Left ventricle myocardium inferior (tissue), 1 donor: ENCODE results near the gene ENTPD2. TPM values are rescaled to one million over a fixed set of nuclear protein-coding genes. Genes with fewer than 3 reads are reported as not detected.

ENCODE experiments used
- DNase-seq: peaks from one replicate; pipeline ENCODE4 v3.0.0-alpha.2; 2020
- H3K27ac ChIP-seq: fragments of 200-600 bp; replicated peaks from 2 replicates; pipeline ENCODE4 v1.8.0; 2021
- H3K27me3 ChIP-seq: fragments of 200-600 bp; 2 replicates; pipeline ENCODE4 v1.8.0; 2021; ENCODE audit warnings: low read depth
- H3K36me3 ChIP-seq: fragments of 200-600 bp; 2 replicates; pipeline ENCODE4 v1.8.0; 2021
- H3K4me1 ChIP-seq: fragments of 200-600 bp; 2 replicates; pipeline ENCODE4 v1.8.0; 2021
- H3K4me3 ChIP-seq: fragments of 200-600 bp; 2 replicates; pipeline ENCODE4 v1.8.0; 2021; ENCODE audit warnings: mild to moderate bottlenecking, moderate library complexity
- H3K9me3 ChIP-seq: fragments of 200-600 bp; replicated peaks from 2 replicates; pipeline ENCODE4 v1.8.0; 2021
- intact Hi-C: fragments of 100-400 bp; cut with micrococcal nuclease; formaldehyde crosslinking; loops from one replicate; pipeline ENCODE4 v1.11.0; 2022
- total RNA-seq: library from RNA; stranded (reverse); fragmentation: NEBNext Ultra II Directional; extraction: Animal tissue kit (Norgen Biotek cat#: 25700); gene quantifications from one replicate; pipeline ENCODE4 v1.2.1, GENCODE V29; 2021
- TF ChIP-seq, protein P1 (sequence below): fragments of 200-600 bp; IDR thresholded peaks from 2 replicates; pipeline ENCODE4 v1.8.0; 2021; ENCODE audit warnings: antibody characterized with exemption, mild to moderate bottlenecking, borderline replicate concordance
- donor health status: DM: no; HTN: yes; CAD: no; lungs with severe emphysema.

The ENTPD2 gene
- total RNA-seq, 1 donor from 2014 or later, result 1.5 TPM

DNA sequence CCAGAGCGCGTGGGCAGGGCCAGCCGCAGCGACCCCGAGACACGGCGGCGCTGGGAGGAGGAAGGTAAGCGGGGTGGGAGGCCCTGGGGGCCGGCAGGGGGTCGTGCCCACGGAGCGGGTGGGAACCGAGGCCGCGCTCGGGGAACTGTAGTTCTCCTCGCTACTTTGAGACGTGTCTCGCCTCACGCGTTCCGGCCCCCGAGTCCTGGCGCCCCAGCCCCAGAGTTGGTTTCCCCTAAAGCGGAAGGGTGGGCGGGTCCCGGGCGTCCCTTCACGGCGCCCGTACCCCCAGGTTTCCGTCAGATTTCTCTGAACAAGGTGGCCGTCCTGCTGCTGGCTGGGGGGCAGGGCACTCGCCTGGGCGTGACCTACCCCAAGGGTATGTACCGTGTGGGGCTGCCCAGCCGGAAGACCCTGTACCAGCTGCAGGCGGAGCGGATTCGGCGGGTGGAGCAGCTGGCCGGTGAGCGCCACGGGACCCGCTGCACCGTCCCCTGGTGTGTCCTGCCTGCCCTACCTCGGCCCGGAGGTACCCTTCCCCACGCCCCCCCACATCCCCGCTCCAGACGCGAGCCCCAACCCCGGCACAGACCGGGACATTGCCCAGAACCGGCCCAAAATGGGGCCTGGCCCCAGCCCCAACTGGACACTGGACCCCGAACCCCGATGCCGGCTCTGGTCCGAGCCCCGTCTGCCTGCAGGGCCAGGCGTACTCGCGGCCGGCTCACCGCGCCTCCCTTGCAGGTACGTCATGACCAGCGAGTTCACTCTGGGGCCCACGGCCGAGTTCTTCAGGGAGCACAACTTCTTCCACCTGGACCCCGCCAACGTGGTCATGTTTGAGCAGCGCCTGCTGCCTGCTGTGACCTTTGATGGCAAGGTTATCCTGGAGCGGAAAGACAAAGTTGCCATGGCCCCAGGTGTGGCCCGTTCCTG lies 24.2 kb upstream of the ENTPD2 start:
- H3K27me3 ChIP-seq, result no peaks in the 10 kb centered on the region
- peak overlapping the region; percentile 68 for H3K27ac ChIP-seq
- TF ChIP-seq, protein P1, sequence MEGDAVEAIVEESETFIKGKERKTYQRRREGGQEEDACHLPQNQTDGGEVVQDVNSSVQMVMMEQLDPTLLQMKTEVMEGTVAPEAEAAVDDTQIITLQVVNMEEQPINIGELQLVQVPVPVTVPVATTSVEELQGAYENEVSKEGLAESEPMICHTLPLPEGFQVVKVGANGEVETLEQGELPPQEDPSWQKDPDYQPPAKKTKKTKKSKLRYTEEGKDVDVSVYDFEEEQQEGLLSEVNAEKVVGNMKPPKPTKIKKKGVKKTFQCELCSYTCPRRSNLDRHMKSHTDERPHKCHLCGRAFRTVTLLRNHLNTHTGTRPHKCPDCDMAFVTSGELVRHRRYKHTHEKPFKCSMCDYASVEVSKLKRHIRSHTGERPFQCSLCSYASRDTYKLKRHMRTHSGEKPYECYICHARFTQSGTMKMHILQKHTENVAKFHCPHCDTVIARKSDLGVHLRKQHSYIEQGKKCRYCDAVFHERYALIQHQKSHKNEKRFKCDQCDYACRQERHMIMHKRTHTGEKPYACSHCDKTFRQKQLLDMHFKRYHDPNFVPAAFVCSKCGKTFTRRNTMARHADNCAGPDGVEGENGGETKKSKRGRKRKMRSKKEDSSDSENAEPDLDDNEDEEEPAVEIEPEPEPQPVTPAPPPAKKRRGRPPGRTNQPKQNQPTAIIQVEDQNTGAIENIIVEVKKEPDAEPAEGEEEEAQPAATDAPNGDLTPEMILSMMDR, result no peak
- intact Hi-C loops, result no loop called here
- H3K36me3 ChIP-seq, result peaks cover 46% of the 10 kb centered on the region
- H3K4me3 ChIP-seq, result peak overlapping the region; percentile 85
- H3K4me1 ChIP-seq, result peaks cover 19% of the 10 kb centered on the region
- H3K9me3 ChIP-seq, result no peaks in the 10 kb centered on the region
- no peak for DNase-seq

- intact Hi-C loops, result no loop called here
- Histone ChIP-seq H3K4me3 (peak within 1 kb of the TSS; percentile 85), H3K27ac (peak within 1 kb of the TSS; percentile 68), H3K9me3 (no peaks in the 10 kb centered on the region), H3K27me3 (no peaks in the 10 kb centered on the region), H3K36me3 (peaks cover 39% of the 10 kb centered on the region), H3K4me1 (peaks cover 19% of the 10 kb centered on the region)
- TF ChIP-seq, protein P1, result no peak
- DNase-seq, result peak; percentile 85
Measured at GRCh38 chr9:137077010-137077747, 23.3 kb upstream of the ENTPD2 start, which contains the start of gene UAP1L1. TSS of gene UAP1L1 (plus strand) at chr9:137077517. CDS start at chr9:137077533, 16 bp downstream.

GRCh38 chr9:137076636-137077009 lies 22.8 kb upstream of the ENTPD2 start:
- TF ChIP-seq, protein P1, result no peak
- no peaks in the 10 kb centered on the region for H3K27me3 ChIP-seq
- H3K27ac ChIP-seq, result peak overlapping the region; percentile 68
- peaks cover 19% of the 10 kb centered on the region for H3K4me1 ChIP-seq
- H3K36me3 ChIP-seq, result peaks cover 34% of the 10 kb centered on the region
- DNase-seq, result no peak
- peak overlapping the region; percentile 85 for H3K4me3 ChIP-seq
- no peaks in the 10 kb centered on the region for H3K9me3 ChIP-seq
- intact Hi-C loops, result no loop called here

DNA sequence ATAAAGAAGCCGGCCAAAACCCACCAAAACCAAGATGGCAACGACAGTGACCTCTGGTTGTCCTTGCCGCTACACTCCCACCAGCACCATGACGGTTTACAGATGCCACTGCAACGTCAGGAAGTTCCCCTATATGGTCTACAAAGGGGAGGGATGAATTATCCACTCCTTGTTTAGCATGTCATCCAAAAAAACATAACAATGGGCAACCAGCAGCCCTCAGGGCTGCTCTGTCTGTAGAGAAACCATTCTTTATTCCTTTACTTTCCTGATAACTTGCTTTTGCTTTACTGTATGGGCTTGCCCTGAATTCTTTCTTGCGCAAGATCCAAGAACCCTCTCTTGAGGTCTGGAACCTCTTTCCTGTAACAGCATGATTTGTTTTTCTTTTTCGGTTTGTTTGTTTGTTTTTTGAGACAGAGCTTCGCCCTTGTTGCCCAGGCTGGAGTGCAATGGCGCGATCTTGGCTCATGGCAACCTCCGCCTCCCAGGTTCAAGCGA lies 21.5 kb upstream of the ENTPD2 start:
- intact Hi-C loops, result no loop called here
- TF ChIP-seq, protein P1, result no peak
- H3K9me3 ChIP-seq, result no peaks in the 10 kb centered on the region
- DNase-seq, result no peak
- H3K4me3 ChIP-seq, result no peak overlapping the region
- no peak overlapping the region for H3K27ac ChIP-seq
- H3K27me3 ChIP-seq, result no peaks in the 10 kb centered on the region
- H3K36me3 ChIP-seq, result peaks cover 21% of the 10 kb centered on the region
- H3K4me1 ChIP-seq, result peaks cover 30% of the 10 kb centered on the region

DNA sequence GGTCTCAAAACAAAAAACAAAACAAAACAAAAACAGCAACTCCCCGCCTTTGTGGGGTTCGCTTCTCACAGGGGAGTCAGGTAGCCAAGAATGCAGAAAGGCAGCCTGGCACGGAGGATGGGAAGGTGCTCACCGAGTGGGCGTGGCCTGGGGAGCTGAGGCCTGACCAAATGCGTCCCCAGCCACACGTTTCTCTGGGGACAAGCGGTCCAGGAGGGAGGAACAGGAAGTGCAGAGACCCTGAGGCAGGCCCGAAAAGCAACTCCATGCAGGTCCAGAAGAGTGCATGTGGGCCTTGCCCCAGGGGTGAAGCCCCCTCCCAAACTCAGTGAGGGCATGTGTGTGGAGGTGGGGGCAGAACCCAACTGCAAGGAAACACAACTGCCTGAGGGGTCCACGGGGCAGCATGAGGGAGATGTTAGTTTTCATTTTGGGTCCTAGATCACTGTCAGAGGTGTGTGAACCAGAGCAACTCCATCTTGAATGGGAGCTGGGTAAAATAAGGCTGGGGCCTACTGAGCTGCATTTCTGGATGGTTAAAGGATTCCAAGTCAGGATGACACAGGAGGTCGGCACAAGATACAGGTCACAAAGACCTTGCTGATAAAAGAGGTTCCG lies 20.9 kb upstream of the ENTPD2 start:
- Histone ChIP-seq H3K36me3 (peaks cover 15% of the 10 kb centered on the region), H3K4me1 (peaks cover 36% of the 10 kb centered on the region), H3K27me3 (peaks cover under 1% of the 10 kb centered on the region), H3K27ac (no peak overlapping the region), H3K9me3 (no peaks in the 10 kb centered on the region), H3K4me3 (no peak overlapping the region)
- intact Hi-C loops, result no loop called here
- no peak for DNase-seq
- TF ChIP-seq, protein P1, result no peak
